Trophoblast cell (in vitro differentiated cells and primary cell): ENCODE measurements around the gene LMF1.

Experiments
- DNase-seq, 2 donors: peaks; one replicate each; pipeline ENCODE4 v3.0.0-alpha.2; 2016
- H2AFZ ChIP-seq: 2 replicates; pipeline ENCODE4 v1.6.1; 2013; ENCODE audit warnings: low read length, moderate library complexity, mild to moderate bottlenecking; ENCODE audit not compliant: insufficient read depth, poor library complexity
- H2AK5ac ChIP-seq: 2 replicates; pipeline ENCODE4 v1.6.1; 2013; ENCODE audit warnings: mild to moderate bottlenecking, low read length
- H2BK120ac ChIP-seq: 2 replicates; pipeline ENCODE4 v1.6.1; 2013; ENCODE audit warnings: low read length, mild to moderate bottlenecking, moderate library complexity; ENCODE audit not compliant: insufficient read depth, poor library complexity
- H2BK12ac ChIP-seq: 2 replicates; pipeline ENCODE4 v1.6.1; 2013; ENCODE audit warnings: mild to moderate bottlenecking, low read length, moderate library complexity
- H2BK5ac ChIP-seq: 2 replicates; pipeline ENCODE4 v1.6.1; 2013; ENCODE audit warnings: low read length, low read depth, moderate library complexity, mild to moderate bottlenecking; ENCODE audit not compliant: poor library complexity
- H3K14ac ChIP-seq: 2 replicates; pipeline ENCODE4 v1.6.1; 2013; ENCODE audit warnings: mild to moderate bottlenecking, low read length
- H3K18ac ChIP-seq: 2 replicates; pipeline ENCODE4 v1.6.1; 2013; ENCODE audit warnings: mild to moderate bottlenecking, low read length
- H3K23ac ChIP-seq: 2 replicates; pipeline ENCODE4 v1.6.1; 2013; ENCODE audit warnings: low read length
- H3K27ac ChIP-seq: 2 replicates; pipeline ENCODE4 v1.5.1; 2013; ENCODE audit warnings: low read depth, mild to moderate bottlenecking, inconsistent platforms, low read length, moderate library complexity
- H3K27me3 ChIP-seq: 2 replicates; pipeline ENCODE4 v1.6.1; 2013; ENCODE audit warnings: inconsistent platforms, mild to moderate bottlenecking, low read length, moderate library complexity; ENCODE audit not compliant: insufficient read depth
- H3K36me3 ChIP-seq, 2 experiments: 1 replicate in 1 of 2; 2 replicates in 1 of 2; pipeline ENCODE4 v1.6.1; 2013; ENCODE audit warnings: low read length in 2 of 2, mild to moderate bottlenecking in 2 of 2, moderate library complexity in 1 of 2; ENCODE audit not compliant: insufficient read depth in 2 of 2, control insufficient read depth in 1 of 2
- H3K4ac ChIP-seq: 2 replicates; pipeline ENCODE4 v1.6.1; 2013; ENCODE audit warnings: low read depth, mild to moderate bottlenecking, low read length, moderate library complexity
- H3K4me1 ChIP-seq, 2 experiments: 1 replicate in 1 of 2; 2 replicates in 1 of 2; pipeline ENCODE4 v1.6.1; 2013; ENCODE audit warnings: low read length in 2 of 2, mild to moderate bottlenecking in 2 of 2, moderate library complexity in 1 of 2; ENCODE audit not compliant: insufficient read depth in 2 of 2, control insufficient read depth in 1 of 2
- H3K4me2 ChIP-seq: 2 replicates; pipeline ENCODE4 v1.6.1; 2013; ENCODE audit warnings: inconsistent platforms, mild to moderate bottlenecking, low read length, moderate library complexity
- H3K4me3 ChIP-seq: 2 replicates; pipeline ENCODE4 v1.5.1; 2013; ENCODE audit warnings: mild to moderate bottlenecking, low read depth, low read length, inconsistent platforms
- H3K79me1 ChIP-seq: one replicate; pipeline ENCODE4 v1.6.1; 2013; ENCODE audit warnings: low read length
- H3K79me2 ChIP-seq: 2 replicates; pipeline ENCODE4 v1.6.1; 2013; ENCODE audit warnings: low read length, mild to moderate bottlenecking; ENCODE audit not compliant: control insufficient read depth, insufficient read depth, poor library complexity
- H3K9ac ChIP-seq: 2 replicates; pipeline ENCODE4 v1.6.1; 2013; ENCODE audit warnings: mild to moderate bottlenecking, low read length
- H3K9me3 ChIP-seq: 2 replicates; pipeline ENCODE4 v1.6.1; 2013; ENCODE audit warnings: low read depth, mild to moderate bottlenecking, control low read depth, inconsistent platforms, low read length; ENCODE audit not compliant: insufficient read depth
- H4K12ac ChIP-seq: 2 replicates; pipeline ENCODE4 v1.6.1; 2013; ENCODE audit warnings: low read depth, mild to moderate bottlenecking, low read length, moderate library complexity
- H4K8ac ChIP-seq: 2 replicates; pipeline ENCODE4 v1.6.1; 2013; ENCODE audit warnings: low read depth, mild to moderate bottlenecking, low read length, moderate library complexity
- H4K91ac ChIP-seq: one replicate; pipeline ENCODE4 v1.6.1; 2013; ENCODE audit warnings: low read depth, mild to moderate bottlenecking, low read length, moderate library complexity
- WGBS: extraction: QIAGEN DNeasy Blood & Tissue Kit; methylation state at CpG from one replicate; pipeline ENCODE4 v1.1.7; 2013; ENCODE audit warnings: missing lambda C conversion rate; ENCODE audit not compliant: insufficient read length, insufficient coverage; ENCODE audit errors: extremely low coverage; 5-methylcytosine and 5-hydroxymethylcytosine counted together

LMF1 gene

GRCh38 chr16:937311-937710 lies 33.5 kb downstream of the LMF1 start:
- H4K12ac ChIP-seq, result no peak overlapping the region
- DNase-seq, result no peak

GRCh38 chr16:935684-936083 lies 35.1 kb downstream of the LMF1 start:
- Histone ChIP-seq H2AFZ (no peak overlapping the region), H3K27me3 (no peaks in the 10 kb centered on the region), H3K4me2 (no peak overlapping the region), H3K4me1 (no peaks in the 10 kb centered on the region), H2BK120ac (no peak overlapping the region), H3K9me3 (peaks cover 28% of the 10 kb centered on the region), H4K8ac (no peak overlapping the region), H4K12ac (no peak overlapping the region), H2AK5ac (no peak overlapping the region), H4K91ac (no peak overlapping the region), H3K36me3 (peaks cover 3 to 6% of the 10 kb centered on the region in 2 experiments), H3K14ac (no peak overlapping the region), H3K9ac (no peak overlapping the region), H2BK5ac (no peak overlapping the region), H3K79me1 (no peaks in the 10 kb centered on the region), H3K4me3 (no peak overlapping the region), H3K79me2 (no peaks in the 10 kb centered on the region), H2BK12ac (no peak overlapping the region), H3K27ac (no peak overlapping the region), H3K23ac (no peak overlapping the region), H3K4ac (no peak overlapping the region), H3K18ac (no peak overlapping the region)
- DNase-seq, result peak in 1 of 2 donors; percentile 14
- WGBS, result no CpG with 5 or more reads among the region's 11 CpGs

More at GRCh38 chr16:937311-937710, 33.5 kb downstream of the LMF1 start:
- Histone ChIP-seq H3K14ac (no peak overlapping the region), H2AK5ac (no peak overlapping the region), H3K4me2 (no peak overlapping the region), H3K36me3 (peaks cover 3 to 6% of the 10 kb centered on the region in 2 experiments), H3K27me3 (no peaks in the 10 kb centered on the region), H2AFZ (no peak overlapping the region), H3K79me1 (no peaks in the 10 kb centered on the region), H3K4me1 (no peaks in the 10 kb centered on the region), H4K91ac (no peak overlapping the region), H2BK5ac (no peak overlapping the region), H3K79me2 (no peaks in the 10 kb centered on the region), H4K8ac (no peak overlapping the region), H3K18ac (no peak overlapping the region), H3K4me3 (no peak overlapping the region), H3K23ac (no peak overlapping the region), H3K9me3 (peaks cover 29% of the 10 kb centered on the region), H3K9ac (no peak overlapping the region), H3K4ac (no peak overlapping the region), H2BK12ac (no peak overlapping the region), H3K27ac (no peak overlapping the region), H2BK120ac (no peak overlapping the region)
- no CpG with 5 or more reads among the region's 8 CpGs for WGBS

- no CpG with 5 or more reads among the region's 10 CpGs for WGBS
- Histone ChIP-seq H3K4ac (no peak overlapping the region), H4K12ac (no peak overlapping the region), H3K36me3 (peaks cover 3 to 6% of the 10 kb centered on the region in 2 experiments), H3K18ac (no peak overlapping the region), H3K4me3 (no peak overlapping the region), H2BK12ac (no peak overlapping the region), H3K27ac (no peak overlapping the region), H2AFZ (no peak overlapping the region), H3K9ac (no peak overlapping the region), H2BK120ac (no peak overlapping the region), H3K23ac (no peak overlapping the region), H3K4me1 (no peaks in the 10 kb centered on the region), H2AK5ac (no peak overlapping the region), H3K79me2 (no peaks in the 10 kb centered on the region), H3K4me2 (no peak overlapping the region), H3K27me3 (no peaks in the 10 kb centered on the region), H2BK5ac (no peak overlapping the region), H3K79me1 (no peaks in the 10 kb centered on the region), H3K9me3 (peaks cover 22% of the 10 kb centered on the region), H3K14ac (no peak overlapping the region), H4K91ac (no peak overlapping the region), H4K8ac (no peak overlapping the region)
- DNase-seq, result no peak
These were observed 36.6 kb downstream of the LMF1 start for GRCh38 chr16:934178-934577.

- WGBS, result no CpG with 5 or more reads among the region's 15 CpGs
- no peaks in the 10 kb centered on the region for H3K4me1 ChIP-seq
These were observed 37.2 kb downstream of the LMF1 start for GRCh38 chr16:933581-933980.

More at GRCh38 chr16:933581-933980, 37.2 kb downstream of the LMF1 start:
- H2BK120ac ChIP-seq, result no peak overlapping the region
- no peak overlapping the region for H2AFZ ChIP-seq
- no peak overlapping the region for H2BK12ac ChIP-seq
- no peak overlapping the region for H3K18ac ChIP-seq
- no peak overlapping the region for H3K9ac ChIP-seq
- H4K91ac ChIP-seq, result no peak overlapping the region
- H3K4me2 ChIP-seq, result no peak overlapping the region
- no peak overlapping the region for H3K27ac ChIP-seq
- no peak overlapping the region for H2AK5ac ChIP-seq
- no peak overlapping the region for H3K23ac ChIP-seq
- H3K4me3 ChIP-seq, result no peak overlapping the region
- H3K79me1 ChIP-seq, result no peaks in the 10 kb centered on the region
- no peak overlapping the region for H4K8ac ChIP-seq
- no peak overlapping the region for H2BK5ac ChIP-seq
- peaks cover 3 to 6% of the 10 kb centered on the region in 2 experiments for H3K36me3 ChIP-seq
- no peak overlapping the region for H3K4ac ChIP-seq
- H3K27me3 ChIP-seq, result no peaks in the 10 kb centered on the region
- DNase-seq, result no peak
- no peak overlapping the region for H4K12ac ChIP-seq
- H3K9me3 ChIP-seq, result peaks cover 24% of the 10 kb centered on the region
- H3K14ac ChIP-seq, result no peak overlapping the region
- H3K79me2 ChIP-seq, result no peaks in the 10 kb centered on the region
